Measurements from ENCODE around the gene USP48. TPM values are rescaled to one million over a fixed set of nuclear protein-coding genes. Genes with fewer than 3 reads are reported as not detected.

The USP48 gene
- polyA plus RNA-seq, 1 donor: 94.3 TPM

DNA sequence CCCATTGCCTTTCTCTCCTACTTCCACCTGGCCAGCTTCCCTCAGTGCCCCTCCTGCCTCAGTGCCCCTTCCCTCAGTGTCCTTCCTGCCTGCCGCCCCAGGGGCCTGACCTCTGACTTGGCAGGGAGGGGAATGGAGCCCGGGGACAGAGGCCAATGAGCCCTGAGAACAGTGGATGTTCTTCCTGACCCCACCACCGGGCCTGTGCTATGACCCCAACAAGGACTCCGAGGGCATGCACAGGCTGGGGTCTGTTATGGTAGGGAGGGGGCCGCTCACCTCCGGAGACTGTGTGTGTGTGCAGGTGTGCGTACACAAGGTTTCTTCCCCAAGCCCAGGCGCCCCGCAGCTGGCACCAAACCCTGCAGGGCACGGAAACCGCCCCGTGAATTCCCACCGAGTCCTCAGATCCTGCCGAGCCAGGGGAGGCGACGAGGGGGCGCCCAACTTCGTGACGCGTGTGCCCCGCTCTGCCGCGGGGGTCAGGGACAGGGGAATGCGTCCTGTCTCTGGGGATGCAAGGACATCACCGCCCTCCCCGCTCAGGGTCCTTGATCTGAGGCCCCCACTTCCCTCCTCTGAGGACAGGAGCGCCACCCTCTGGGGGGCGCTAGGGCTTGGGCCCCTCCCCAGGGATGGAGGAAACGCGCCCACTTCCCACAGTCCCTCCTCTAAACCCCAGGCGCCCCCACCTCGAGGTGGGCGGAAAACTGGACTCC lies 114.6 kb downstream of the USP48 start:
- DNase-seq: no peak

DNA sequence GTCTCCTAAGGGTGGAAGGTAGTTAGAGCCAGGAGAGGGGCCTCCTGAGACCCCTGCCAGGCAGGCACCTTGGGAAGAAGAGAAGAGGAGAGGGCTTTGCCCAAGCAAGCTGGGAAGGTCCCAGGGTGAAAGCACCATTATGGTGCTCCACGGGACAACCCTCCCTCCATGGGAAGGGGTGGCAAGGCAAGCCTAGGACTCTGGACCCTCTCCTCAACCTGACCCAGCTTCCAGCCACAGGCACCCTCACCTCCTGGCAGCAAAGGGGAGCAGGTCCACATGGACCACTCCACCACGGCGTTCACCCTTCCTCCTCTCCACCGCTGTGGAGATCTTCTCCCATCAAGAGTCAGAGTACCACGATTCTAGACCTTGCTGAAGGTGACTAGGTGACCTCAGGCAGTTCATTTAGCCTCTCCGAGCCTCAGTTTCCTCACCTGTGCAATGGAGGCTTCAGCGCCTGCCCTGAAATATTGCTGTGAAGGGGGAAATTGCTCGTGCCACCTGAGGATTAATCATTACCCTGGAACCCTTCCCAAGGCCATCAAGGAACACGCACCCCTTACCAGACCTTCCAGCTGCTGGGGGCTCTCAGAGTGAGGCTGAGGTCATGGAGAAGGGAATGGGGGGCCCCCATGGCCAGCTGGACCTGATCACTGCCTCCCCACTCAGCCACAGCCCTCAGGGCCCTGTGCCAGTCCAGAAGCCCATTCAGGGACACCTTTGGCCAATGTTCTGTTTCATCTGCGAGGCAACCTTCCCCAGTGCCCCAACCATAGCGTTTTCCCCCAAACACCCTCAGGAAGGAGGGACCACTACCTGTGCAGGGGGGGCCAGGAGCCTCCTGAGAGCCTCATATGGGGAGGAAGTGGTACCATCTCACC lies 115.4 kb downstream of the USP48 start:
- no peak for DNase-seq

- DNase-seq: no peak
These were observed 116.2 kb downstream of the USP48 start for GRCh38 chr1:21666576-21667320.

GRCh38 chr1:21665711-21666575 lies 117.0 kb downstream of the USP48 start:
- DNase-seq: no peak

DNA sequence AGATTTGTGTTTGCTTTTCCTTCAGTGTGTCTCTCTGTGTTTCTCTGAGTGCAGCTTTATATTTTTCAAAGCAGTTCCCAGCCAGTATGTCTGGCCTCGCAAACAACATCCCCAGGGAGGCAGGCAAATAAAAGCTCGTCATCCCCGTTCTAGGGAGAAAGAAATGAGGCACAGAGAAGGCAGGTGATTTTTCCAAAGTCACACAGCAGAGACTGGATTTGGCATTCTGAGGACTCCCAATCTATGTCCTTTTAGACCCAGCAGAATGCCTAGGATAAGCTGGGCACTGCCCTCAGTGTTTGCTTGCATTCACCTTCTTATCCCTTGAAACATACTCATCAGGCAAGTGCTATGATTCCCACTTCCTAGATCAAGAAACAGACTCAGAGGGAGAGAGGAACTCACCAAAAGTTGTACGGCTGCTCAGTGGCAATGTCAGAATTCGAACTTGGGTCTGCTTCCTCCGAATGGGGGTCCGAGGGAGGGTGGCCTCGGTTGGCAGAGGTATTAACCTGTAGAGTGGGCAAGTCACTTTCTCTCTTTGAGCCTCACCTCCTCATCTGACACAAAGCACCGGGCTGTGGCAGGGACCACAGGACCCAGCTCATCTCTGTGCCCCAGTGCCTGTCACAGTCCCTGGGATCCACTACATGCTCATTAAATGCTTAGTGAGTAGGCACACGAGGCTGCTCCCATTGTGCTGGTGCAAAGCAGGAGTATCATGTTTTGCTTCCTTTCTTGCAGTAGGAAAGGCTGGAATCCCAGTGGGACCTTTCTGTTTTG lies 118.0 kb downstream of the USP48 start:
- no peak for DNase-seq

- no peak for DNase-seq
These were observed 118.8 kb downstream of the USP48 start for GRCh38 chr1:21663951-21664805.

GRCh38 chr1:21663248-21663950 lies 119.5 kb downstream of the USP48 start:
- DNase-seq: no peak

DNA sequence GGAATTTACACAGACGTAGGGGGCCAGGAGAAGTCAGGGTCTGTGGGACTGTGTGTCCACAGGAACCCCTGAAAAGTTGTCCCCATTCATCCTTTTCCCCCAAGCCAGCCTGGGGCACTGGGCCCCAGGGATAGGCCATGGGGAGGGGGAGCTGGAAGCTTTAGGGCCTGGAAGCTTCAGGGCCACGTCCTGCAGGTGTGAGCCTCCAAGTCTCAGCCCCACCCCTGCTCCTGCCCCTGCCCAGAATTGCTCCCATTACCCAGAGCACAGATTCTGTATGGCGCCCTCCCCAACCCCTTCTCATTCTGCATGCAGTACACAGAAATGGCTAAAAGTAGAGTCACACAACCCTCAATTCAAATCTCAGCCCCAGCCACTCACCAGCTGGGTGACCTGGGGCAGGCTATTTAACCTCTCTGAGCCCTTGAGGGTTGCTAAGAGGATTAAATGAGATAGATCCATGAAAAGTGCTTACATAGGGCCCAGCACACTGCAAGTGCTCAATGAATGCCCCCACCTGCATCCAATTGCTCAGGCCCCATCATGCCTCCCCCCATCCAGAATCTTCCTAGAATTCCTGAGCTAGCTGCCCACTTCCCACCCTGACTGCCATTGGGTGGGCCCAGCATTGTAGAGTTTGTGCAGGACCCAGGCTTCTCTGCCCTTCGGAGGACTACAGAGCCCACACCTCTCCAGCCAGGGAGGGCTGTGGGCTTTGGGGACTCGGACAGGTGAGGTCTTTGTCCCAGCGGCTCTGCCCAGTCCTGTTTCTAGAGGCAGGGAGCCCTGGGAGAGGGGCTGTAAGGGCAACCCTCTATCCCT lies 120.3 kb downstream of the USP48 start:
- DNase-seq: no peak

- no peak for DNase-seq
These were observed 121.1 kb downstream of the USP48 start for GRCh38 chr1:21661886-21662285.

DNA sequence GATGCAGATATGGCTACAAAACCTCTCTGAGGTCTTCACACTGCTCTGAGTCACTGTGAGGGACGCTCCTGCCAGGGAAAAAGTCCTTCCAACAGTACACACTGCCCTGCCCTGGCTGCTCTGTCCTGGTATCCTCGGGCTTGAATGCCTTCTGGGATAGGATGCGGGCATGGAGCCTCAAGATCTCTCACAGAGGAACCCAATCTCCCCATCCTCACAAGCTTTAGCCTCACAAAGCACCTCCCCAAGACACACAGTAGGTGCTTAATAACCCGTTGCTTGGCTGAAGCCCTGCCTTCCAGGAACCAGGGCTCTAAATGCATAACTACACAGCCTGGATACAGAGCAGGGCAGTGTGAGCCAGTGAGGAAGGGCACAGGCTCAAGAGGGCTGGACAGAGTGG lies 123.0 kb downstream of the USP48 start:
- no peak for DNase-seq

DNA sequence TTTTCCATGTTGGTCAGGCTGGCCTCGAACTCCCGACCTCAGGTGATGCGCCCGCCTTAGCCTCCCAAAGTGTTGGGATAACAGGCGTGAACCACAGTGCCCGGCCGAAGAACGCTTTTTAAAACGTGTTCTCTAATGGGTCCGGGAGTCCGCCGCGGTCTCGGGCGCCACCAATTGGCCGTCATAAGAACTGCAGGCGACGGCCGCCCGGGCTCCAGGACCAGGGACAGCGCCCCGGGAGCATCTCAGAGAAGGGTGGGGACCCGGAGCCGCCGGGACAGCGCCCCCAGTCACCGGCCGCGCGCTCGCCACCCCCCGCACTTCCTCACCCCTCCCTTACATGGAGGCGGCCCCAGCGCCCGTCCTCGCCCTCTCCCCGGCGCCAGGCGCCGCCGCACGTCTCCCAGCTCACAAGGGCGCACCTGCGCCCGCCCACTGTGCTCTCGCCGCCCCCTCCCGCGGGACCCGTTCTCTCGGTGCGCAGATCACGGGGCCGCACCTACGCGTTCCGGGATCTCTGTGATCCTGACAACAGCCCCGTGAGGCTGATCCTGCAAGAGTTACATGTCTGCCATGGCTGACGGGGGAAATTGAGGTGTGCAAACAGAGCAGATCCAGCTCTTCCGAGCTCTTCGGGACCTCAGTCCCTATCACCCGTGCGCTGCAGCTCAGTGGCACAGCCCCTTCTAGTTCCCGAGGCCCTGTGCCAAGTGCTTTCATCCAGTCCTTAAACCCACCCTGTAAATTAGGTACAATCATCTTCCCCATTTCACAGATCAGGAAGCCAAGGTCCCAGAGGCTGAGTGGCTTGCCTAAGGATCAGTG lies 123.6 kb downstream of the USP48 start:
- DNase-seq: peak; percentile 60

- DNase-seq: no peak
These were observed 125.3 kb downstream of the USP48 start for GRCh38 chr1:21657456-21658190.

- no peak for DNase-seq
These were observed 127.2 kb downstream of the USP48 start for GRCh38 chr1:21655748-21656147.

GRCh38 chr1:21655259-21655658 lies 127.7 kb downstream of the USP48 start:
- DNase-seq: no peak

GRCh38 chr1:21654209-21654608 lies 128.7 kb downstream of the USP48 start:
- DNase-seq: no peak

DNA sequence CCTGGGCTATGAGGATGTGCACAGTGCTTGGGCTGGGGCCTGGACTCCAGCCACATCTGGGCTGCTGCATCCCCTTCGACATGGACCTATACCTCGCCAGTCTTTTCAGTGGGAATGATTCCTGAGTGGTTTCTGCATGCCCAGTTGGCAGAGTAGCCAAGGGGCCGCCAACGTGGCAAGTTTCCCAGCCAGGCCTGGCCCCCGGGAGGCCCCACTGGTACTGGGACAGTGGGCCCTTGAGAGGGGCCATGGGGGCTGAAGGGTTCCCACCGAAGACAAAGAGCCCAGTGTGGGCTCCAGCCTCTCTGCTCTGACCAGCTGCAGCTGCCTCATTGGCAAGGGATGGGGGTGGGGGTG lies 129.2 kb downstream of the USP48 start:
- no peak for DNase-seq

Data from left kidney (tissue), 2 donors.